ENCODE data around the gene DNASE2B.

Gene DNASE2B, protein sequence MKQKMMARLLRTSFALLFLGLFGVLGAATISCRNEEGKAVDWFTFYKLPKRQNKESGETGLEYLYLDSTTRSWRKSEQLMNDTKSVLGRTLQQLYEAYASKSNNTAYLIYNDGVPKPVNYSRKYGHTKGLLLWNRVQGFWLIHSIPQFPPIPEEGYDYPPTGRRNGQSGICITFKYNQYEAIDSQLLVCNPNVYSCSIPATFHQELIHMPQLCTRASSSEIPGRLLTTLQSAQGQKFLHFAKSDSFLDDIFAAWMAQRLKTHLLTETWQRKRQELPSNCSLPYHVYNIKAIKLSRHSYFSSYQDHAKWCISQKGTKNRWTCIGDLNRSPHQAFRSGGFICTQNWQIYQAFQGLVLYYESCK

DNA sequence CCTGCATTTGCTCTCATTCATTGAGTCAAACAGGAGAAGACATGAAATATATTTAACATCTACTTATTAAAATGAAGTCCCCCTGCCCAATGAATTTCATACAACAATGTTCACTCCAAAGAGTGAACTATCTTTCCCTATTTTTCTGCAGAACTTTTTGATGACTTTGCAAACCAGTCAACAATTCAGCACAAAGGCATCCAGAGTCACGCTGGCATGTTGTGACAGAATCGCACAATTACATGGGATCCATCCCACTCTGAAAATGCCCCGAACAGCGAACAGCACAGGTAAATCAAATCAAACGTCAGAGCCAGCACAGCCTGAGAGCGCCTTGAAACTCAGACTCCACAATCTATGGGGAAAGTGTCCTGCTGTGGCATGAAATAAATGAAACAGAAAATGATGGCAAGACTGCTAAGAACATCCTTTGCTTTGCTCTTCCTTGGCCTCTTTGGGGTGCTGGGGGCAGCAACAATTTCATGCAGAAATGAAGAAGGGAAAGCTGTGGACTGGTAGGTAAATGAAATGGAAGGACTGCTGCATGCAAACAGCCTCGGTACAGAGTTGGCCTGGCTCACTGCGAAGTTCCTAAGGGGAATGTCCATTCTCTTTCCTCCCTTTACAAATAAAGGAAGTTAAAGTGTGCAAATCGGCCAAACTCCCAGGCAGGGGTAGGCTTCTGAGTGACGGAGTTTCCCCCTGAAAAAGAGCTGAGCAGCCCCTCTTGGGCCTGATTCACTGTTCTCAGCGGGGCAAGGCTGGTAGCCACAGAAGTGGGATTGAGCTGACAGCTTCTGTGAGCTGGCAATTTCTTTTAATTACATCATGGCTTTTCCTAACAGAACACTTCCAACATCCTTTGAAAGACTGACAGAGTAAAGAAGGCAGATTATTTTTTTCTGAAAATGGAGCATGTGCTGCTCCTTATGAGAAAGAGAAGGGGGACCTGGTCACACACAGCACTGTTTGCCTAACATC is at the start of gene DNASE2B:
DNASE2B (plus strand) TSS at position 310 of the 981 bp plus-strand sequence; CDS start at position 391, 81 bp downstream.
- TF ChIP-seq, protein P1, sequence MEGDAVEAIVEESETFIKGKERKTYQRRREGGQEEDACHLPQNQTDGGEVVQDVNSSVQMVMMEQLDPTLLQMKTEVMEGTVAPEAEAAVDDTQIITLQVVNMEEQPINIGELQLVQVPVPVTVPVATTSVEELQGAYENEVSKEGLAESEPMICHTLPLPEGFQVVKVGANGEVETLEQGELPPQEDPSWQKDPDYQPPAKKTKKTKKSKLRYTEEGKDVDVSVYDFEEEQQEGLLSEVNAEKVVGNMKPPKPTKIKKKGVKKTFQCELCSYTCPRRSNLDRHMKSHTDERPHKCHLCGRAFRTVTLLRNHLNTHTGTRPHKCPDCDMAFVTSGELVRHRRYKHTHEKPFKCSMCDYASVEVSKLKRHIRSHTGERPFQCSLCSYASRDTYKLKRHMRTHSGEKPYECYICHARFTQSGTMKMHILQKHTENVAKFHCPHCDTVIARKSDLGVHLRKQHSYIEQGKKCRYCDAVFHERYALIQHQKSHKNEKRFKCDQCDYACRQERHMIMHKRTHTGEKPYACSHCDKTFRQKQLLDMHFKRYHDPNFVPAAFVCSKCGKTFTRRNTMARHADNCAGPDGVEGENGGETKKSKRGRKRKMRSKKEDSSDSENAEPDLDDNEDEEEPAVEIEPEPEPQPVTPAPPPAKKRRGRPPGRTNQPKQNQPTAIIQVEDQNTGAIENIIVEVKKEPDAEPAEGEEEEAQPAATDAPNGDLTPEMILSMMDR (IDR thresholded peaks at IDR 0.05; ENCODE audit: borderline replicate concordance, insufficient read depth, low read depth, low read length), result no peak
- H3K4me3 ChIP-seq (ENCODE audit: low read depth, low read length), result no peak within 1 kb of the TSS

DNA sequence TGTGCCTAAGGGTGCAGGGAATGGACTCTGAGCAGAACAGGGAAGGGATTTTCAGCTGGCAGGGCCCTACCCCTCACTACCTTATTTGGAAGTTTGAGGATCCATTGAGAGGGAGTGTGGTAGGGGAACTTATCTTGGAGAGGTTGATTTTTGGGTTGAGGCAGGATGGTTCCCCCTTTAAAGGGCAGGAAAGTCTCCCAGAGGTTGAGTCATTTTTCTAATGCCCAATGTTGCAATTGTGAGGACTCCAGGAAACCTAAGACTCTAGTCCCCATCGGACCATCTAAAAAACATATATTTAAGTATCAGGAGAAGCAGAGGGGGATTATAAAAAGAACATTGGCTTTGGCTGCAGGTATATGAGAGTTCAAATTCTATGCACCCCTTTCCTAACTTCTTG is 49.5 kb upstream of the DNASE2B start:
- TF ChIP-seq, protein P1 (IDR thresholded peaks at IDR 0.05; ENCODE audit: borderline replicate concordance, insufficient read depth, low read depth, low read length), result no peak
- no peak overlapping the region for H3K4me3 ChIP-seq (ENCODE audit: low read depth, low read length)

DNA sequence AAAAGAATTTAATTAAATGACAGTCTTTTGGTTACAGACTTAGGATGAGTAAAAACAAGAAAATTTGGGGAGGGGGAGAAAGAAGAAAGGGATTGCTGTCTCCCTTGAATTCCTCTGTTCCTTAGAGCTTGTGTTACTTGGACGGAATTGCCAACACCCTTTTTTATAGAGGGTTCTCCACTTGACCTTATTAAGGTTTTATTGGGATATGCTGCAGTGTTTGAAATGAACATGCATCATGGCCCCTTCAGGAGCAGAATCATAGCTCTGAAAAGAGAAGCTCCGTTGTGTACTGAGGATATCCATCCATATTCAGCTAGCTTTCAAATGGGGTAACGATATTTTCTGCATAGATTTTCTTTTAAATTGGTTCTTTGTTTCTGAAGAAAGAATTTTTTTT is 48.2 kb upstream of the DNASE2B start:
- no peak overlapping the region for H3K4me3 ChIP-seq (ENCODE audit: low read depth, low read length)
- TF ChIP-seq, protein P1 (IDR thresholded peaks at IDR 0.05; ENCODE audit: borderline replicate concordance, insufficient read depth, low read depth, low read length), result no peak

DNA sequence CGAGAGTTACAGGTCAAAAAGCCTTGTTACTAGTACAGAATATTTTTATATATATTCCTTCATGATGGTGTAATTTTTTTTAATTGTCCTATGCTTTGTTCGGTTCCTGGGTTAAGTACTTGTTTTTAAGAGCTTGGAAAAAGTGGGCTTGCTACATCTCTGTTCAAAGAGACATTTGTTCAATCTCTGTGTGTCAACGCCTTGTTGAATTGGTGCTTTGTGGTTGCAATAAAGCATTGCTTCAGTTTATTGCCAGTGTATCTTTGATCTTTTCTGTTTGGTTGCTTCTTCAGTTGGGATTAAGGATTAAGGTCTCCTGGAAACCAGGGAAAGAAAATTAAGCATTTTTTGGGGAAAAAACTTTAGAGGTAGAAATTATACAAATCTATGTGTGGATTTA is 47.7 kb upstream of the DNASE2B start:
- TF ChIP-seq, protein P1 (IDR thresholded peaks at IDR 0.05; ENCODE audit: borderline replicate concordance, insufficient read depth, low read depth, low read length), result no peak
- H3K4me3 ChIP-seq (ENCODE audit: low read depth, low read length), result no peak overlapping the region

DNA sequence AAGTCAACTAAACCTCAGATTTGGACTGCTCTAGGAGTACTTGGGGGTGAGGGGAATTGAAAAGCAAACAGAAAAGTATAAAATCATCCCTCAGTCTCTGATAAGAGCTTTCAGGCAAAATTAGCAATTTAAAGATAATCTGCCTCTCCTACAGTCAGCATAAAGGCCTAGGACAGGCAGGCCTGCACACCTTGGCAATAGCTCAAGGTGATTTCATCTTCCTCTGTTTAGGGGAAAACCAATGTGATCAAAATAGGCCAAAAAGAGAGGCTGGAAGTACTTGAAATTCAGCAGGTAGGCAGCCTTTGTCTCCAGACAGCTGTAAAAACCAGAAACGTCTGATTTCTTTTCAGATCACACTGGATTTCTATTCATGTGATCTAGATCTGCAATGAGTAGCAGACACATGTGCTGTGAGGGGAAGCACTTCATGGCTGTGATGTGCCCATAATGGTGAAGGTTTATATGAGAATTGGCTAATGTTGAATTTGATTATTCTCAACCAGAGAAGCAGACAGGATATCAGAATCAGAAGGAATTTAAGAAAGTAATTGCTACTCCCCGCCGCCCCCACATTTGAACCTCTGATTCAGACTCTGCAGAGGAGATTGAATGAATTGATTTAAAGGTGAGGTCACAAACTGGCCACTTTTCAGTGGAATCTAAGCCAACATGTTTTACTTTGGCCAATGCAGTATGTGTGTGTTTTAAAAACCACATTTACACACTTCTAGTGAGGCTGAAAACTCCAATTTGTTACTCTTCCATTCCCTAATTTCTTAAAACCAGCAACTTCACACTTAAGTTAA is 45.8 kb upstream of the DNASE2B start:
- no peak overlapping the region for H3K4me3 ChIP-seq (ENCODE audit: low read depth, low read length)
- TF ChIP-seq, protein P1 (IDR thresholded peaks at IDR 0.05; ENCODE audit: borderline replicate concordance, insufficient read depth, low read depth, low read length), result no peak

DNA sequence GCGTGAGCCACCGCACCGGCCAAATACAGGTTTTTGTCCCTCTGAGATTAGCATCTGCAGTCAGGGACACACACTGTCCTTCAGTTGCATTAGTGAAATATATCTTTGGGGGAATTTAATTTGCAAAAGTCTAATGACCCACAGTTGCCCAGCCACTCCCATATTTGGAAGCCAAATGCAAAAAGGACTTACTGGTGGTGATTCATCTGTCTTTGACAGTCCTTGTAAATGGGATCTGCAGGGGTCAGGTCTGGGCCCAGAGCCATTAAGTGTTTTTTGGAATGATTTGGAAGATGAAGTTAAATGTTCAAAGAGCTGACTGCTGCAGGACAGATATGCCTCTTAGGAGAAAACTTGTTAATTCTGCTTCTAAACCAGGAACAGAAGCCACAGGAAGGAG is 44.6 kb upstream of the DNASE2B start:
- no peak overlapping the region for H3K4me3 ChIP-seq (ENCODE audit: low read depth, low read length)
- TF ChIP-seq, protein P1 (IDR thresholded peaks at IDR 0.05; ENCODE audit: borderline replicate concordance, insufficient read depth, low read depth, low read length), result no peak

All from GM12875 (cell line).